ENCODE data around the gene IKZF4.

IKZF4 gene

DNA sequence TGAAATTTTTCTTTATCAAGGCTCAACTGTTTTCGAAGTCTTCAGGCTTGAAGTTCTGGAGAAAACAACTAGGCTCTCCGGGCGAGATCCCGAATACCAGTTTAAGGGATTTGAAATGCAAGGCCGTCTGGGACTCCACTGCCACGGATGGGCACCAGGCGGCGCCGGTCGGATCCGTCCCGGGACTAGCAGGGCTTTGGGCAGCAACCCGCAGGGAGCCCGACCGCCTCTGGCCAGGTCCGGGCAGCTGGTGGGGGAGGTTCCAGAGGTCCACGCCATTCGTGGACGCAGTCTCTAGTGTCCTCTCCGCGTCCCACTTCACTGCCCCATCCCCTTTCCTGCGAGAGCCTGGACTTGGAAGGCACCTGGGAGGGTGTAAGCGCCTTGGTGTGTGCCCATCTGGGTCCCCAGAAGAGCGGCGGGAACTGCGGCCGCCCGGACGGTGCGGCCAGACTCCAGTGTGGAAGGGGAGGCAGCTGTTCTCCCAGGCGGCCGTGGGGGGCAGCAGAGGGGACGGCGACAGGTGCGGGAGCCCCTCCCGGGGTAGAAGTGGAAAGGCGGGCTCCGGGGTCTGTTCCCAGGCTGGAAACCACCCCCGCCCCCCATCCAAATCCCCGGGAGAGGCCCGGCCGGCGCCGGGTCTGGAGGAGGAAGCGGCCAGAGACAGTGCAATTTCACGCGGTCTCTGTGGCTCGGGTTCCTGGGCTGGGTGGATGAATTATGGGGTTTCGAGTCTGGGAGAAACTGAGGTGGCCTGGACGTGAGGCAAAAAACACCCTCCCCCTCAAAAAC is 58.3 kb downstream of the IKZF4 start:
- peak; percentile 34 for DNase-seq (ENCODE audit: low read depth)

DNA sequence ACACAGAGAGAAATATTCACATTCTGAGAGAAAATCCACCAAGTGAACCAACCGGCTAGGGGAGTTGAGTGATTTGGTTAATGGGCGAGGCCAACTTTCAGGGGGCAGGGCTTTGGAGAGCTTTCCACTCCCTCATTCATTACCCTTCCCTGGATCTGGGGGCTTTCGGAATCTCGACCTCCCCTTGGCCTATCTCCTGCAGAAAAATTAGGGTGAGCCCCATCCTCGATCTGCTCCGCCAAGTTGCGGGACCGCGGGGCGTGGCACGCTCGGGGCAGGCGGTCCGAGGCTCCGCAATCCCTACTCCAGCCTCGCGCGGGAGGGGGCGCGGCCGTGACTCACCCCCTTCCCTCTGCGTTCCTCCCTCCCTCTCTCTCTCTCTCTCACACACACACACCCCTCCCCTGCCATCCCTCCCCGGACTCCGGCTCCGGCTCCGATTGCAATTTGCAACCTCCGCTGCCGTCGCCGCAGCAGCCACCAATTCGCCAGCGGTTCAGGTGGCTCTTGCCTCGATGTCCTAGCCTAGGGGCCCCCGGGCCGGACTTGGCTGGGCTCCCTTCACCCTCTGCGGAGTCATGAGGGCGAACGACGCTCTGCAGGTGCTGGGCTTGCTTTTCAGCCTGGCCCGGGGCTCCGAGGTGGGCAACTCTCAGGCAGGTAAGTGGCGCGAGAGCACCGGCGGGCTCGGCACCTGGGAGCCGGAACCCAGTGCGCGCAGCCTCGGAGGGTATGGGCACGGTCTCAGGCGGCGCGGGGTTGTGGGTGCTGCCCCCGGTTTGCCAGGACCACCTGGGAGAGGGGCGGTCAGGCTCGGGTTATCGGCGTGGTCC is 59.1 kb downstream of the IKZF4 start, which contains the start of gene ERBB3:
Gene ERBB3, plus strand, starts transcription at position 443 of the 833 bp plus-strand sequence. Its CDS starts 136 bp downstream, at position 579.
- peak; percentile 53 for DNase-seq (ENCODE audit: low read depth)
- peak within 1 kb of the TSS; percentile 59 for H3K4me3 ChIP-seq (ENCODE audit: low read depth, low read length)

More for the DNA sequence above, 58.3 kb downstream of the IKZF4 start:
- H3K4me3 ChIP-seq (ENCODE audit: low read depth, low read length) = peak overlapping the region; percentile 59

- no peak for DNase-seq (ENCODE audit: low read depth)
- peak overlapping the region; percentile 59 for H3K4me3 ChIP-seq (ENCODE audit: low read depth, low read length)
Observed at GRCh38 chr12:56080556-56081138, 59.8 kb downstream of the IKZF4 start.

GRCh38 chr12:56081393-56082347 is 60.8 kb downstream of the IKZF4 start:
- DNase-seq (ENCODE audit: low read depth) = no peak
- peak overlapping the region; percentile 15 for H3K4me3 ChIP-seq (ENCODE audit: low read depth, low read length)

DNA sequence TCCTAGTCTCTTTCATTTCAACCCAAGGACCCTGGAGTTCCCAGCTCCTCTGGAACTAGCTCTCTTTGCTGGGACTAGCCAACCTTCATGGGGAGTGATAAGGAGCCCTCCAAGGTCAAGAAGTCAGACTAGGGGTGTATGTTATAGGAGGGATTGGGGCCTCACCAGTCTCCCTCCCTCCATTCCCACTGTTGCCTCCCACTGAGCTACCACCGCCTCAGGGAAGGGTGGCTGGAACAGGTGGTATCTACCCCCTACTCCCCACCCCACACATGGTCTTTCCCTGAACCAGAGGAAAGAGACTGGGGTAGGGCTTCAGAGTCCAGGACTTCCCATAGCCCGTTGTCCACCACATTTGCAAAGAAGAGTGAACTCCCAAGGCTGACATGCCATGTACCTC is 61.5 kb downstream of the IKZF4 start:
- H3K4me3 ChIP-seq (ENCODE audit: low read depth, low read length) = no peak overlapping the region
- DNase-seq (ENCODE audit: low read depth) = no peak

DNA sequence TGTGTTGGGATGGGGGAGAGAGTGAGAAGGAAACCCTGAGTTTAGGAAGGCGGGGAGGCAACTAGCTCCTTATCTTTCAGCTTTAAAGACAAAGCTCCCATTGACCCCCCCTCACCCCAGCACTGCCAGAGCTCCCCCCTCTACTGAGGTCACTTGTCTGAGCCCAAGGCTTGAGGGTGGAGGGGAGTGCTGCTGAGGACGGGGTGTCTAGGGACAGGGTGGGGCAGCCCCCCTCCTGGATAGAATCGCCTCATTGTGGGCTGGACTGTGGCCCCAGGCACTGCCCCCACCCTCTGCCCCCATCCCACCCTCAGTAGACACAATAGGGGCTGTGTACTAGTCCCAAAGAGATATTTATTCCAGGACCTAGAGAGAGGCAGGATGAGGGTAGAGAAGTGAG is 62.1 kb downstream of the IKZF4 start:
- no peak for DNase-seq (ENCODE audit: low read depth)
- H3K4me3 ChIP-seq (ENCODE audit: low read depth, low read length) = no peak overlapping the region

DNA sequence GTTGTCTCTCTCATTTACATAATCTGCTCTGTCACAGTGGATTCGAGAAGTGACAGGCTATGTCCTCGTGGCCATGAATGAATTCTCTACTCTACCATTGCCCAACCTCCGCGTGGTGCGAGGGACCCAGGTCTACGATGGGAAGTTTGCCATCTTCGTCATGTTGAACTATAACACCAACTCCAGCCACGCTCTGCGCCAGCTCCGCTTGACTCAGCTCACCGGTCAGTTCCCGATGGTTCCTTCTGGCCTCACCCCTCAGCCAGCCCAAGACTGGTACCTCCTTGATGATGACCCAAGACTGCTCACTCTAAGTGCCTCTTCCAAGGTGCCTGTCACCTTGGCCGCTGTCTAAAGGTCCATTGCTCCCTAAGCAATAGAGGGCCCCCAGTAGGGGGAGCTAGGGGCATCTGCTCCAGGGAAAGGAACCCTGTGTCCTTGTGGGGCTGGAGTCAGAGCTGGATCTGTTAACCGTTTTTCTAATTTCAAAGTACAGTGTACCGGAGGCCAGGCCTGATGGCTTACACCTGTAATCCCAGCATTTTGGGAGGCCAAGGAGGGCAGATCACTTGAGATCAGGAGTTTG is 64.2 kb downstream of the IKZF4 start:
- no peak for DNase-seq (ENCODE audit: low read depth)
- H3K4me3 ChIP-seq (ENCODE audit: low read depth, low read length) = no peak overlapping the region

GRCh38 chr12:56086096-56086495 is 65.3 kb downstream of the IKZF4 start:
- no peak overlapping the region for H3K4me3 ChIP-seq (ENCODE audit: low read depth, low read length)
- DNase-seq (ENCODE audit: low read depth) = no peak

DNA sequence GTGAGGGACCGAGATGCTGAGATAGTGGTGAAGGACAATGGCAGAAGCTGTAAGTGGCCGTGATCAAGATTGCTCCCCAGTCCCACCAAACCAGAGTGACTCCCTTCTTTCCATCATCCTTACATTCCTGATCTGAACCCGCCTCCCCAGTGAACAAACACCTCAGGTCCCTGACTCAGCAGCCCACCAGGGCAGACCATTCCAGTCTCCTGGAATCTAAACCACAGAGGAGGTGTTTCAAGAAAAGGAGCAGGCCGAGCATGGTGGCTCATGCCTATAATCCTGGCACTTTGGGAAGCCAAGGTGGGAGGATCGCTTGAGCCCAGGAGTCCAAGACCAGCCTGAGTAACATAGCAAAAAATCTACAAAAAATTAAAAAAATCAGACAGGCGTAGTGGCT is 65.8 kb downstream of the IKZF4 start:
- no peak for DNase-seq (ENCODE audit: low read depth)
- no peak overlapping the region for H3K4me3 ChIP-seq (ENCODE audit: low read depth, low read length)

DNA sequence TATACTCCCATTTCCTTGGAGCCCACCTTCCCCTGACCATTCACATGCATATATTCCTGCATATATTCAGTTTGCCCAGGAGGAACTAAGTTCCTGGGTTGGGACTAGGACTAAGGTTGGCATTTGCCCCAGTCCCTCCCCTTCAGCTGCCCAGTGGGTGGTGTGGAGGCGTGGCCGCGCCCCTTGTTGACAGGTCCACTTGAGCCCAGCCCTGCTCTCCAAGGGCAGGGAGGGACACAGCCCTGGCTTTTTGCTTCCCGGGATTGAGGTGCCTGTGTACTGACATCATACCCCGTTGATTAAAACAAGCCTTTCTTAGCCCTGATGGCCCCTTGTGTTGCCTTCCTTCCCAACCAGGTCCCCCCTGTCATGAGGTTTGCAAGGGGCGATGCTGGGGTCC is 66.4 kb downstream of the IKZF4 start:
- no peak overlapping the region for H3K4me3 ChIP-seq (ENCODE audit: low read depth, low read length)
- no peak for DNase-seq (ENCODE audit: low read depth)
